ENCODE results near the gene SMG6. TPM values are rescaled to one million over a fixed set of nuclear protein-coding genes. Genes with fewer than 3 reads are reported as not detected.

SMG6 gene
- total and polyA plus RNA-seq, 2 of the 4 experiments (the other 2 are of a cell fraction) = 16.3 to 30.3 TPM

GRCh38 chr17:2025622-2026309 is 277.8 kb downstream of the SMG6 start:
- peak; percentile 57 for DNase-seq
- in situ Hi-C loops (cut with MboI; ENCODE audit: low sequenced_read_pairs) = loop anchor here (5.0 to 25.0 kb wide), 2 partner anchors 113 to 313 kb away; partner anchors contain the start of genes TLCD2 and WDR81
- Histone ChIP-seq H4K5ac (ENCODE audit: low read depth, low read length) (no peak overlapping the region), H3K4ac (ENCODE audit: low read depth, low read length) (no peak overlapping the region), H3K14ac (replicated peaks; ENCODE audit: low read depth, low read length) (no peak overlapping the region), H3K4me1 (ENCODE audit: control insufficient read depth, insufficient read depth, low read length) (peaks cover 1% of the 10 kb centered on the region; the same call in 1 of the 2 replicates), H3K9me1 (ENCODE audit: insufficient read depth, low read length) (no peaks in the 10 kb centered on the region), H3K56ac (ENCODE audit: extremely low read depth, insufficient read depth, low read length) (no peak overlapping the region), H2AK9ac (replicated peaks; ENCODE audit: low read depth, low read length, poor library complexity) (peak overlapping the region; percentile 17), H4K20me1 (ENCODE audit: insufficient read depth, low read length) (no peaks in the 10 kb centered on the region; the same call in 1 of the 2 replicates), H2BK15ac (ENCODE audit: low read depth, low read length) (no peak overlapping the region), H3K9me3 (ENCODE audit: control insufficient read depth, insufficient read depth, low read length) (no peaks in the 10 kb centered on the region), H3K23ac (ENCODE audit: low read depth, low read length) (no peak overlapping the region), H4K8ac (ENCODE audit: low read depth in 2 of 2, low read length in 2 of 2) (no peak overlapping the region), H4K91ac (ENCODE audit: insufficient read depth, low read depth, low read length) (no peak overlapping the region), H2BK120ac (ENCODE audit: low read depth, low read length) (no peak overlapping the region), H2BK20ac (ENCODE audit: low read depth, low read length) (no peak overlapping the region), H3K4me3 (ENCODE audit: insufficient read depth, low read depth, low read length) (peak overlapping the region; percentile 29), H3K27ac (ENCODE audit: insufficient read depth, low read length) (no peak overlapping the region), H2BK5ac (ENCODE audit: low read depth, low read length, poor library complexity, severe bottlenecking) (no peak overlapping the region), H3K79me1 (ENCODE audit: low read depth in 1 of 2, low read length in 2 of 2) (peaks cover under 1 to 8% of the 10 kb centered on the region in 2 experiments; a peak in 2 of 4 replicates), H3K9ac (ENCODE audit: low read depth, low read length) (no peak overlapping the region), H3K36me3 (ENCODE audit: control insufficient read depth, insufficient read depth, low read length) (no peaks in the 10 kb centered on the region), H2AK5ac (ENCODE audit: low read depth, low read length) (no peak overlapping the region), H3K18ac (ENCODE audit: low read depth, low read length) (no peak overlapping the region), H2AFZ (replicated peaks; ENCODE audit: low read length, poor library complexity) (peak overlapping the region; percentile 81), H3K27me3 (ENCODE audit: control insufficient read depth, insufficient read depth, low read length) (peaks cover 48% of the 10 kb centered on the region), H3K4me2 (ENCODE audit: low read depth, low read length) (peak overlapping the region; percentile 70)
- peak; percentile 43 for ATAC-seq (ENCODE audit: low read depth)
- POLR2A ChIA-PET (ENCODE audit: unreplicated experiment) = no interaction called here
- dilution Hi-C loops (cut with HindIII; ENCODE audit: low sequenced_read_pairs, unreplicated experiment) = no loop called here
- no TSS peak for BruUV-seq (replicated peaks)
- 0% methylated on average over 9 of the region's 55 CpGs; no CpG with 5 or more reads in 1 of the 2 experiments for WGBS, 2 experiments (ENCODE audit: extremely low coverage in 2 of 2, insufficient read length in 1 of 2)
- no peak for TF ChIP-seq BHLHE40 (IDR thresholded peaks at IDR 0.05; ENCODE audit: low read depth, low read length)
- peak; percentile 15; the same call in 1 of the 2 replicates for TF ChIP-seq MAZ (IDR thresholded peaks at IDR 0.05; ENCODE audit: borderline replicate concordance, low read depth, low read length)
- TF ChIP-seq CTCF (conservative IDR thresholded peaks at IDR 0.05; ENCODE audit: low read depth, low read length) = peak; percentile 82
- peak; percentile 83 for TF ChIP-seq RAD21 (IDR thresholded peaks at IDR 0.05; ENCODE audit: low read length)
- no peak for TF ChIP-seq USF2 (IDR thresholded peaks at IDR 0.05; ENCODE audit: low read depth, low read length)
- TF ChIP-seq RFX5 (IDR thresholded peaks at IDR 0.05; ENCODE audit: low read depth, low read length) = no peak
- no peak for TF ChIP-seq FOS (IDR thresholded peaks at IDR 0.05; ENCODE audit: low read depth, low read length)
- TF ChIP-seq SMC3 (IDR thresholded peaks at IDR 0.05; ENCODE audit: low read depth, low read length) = peak; percentile 88
- no peak for TF ChIP-seq CEBPB (IDR thresholded peaks at IDR 0.05; ENCODE audit: low read depth, low read length)
- intact Hi-C loops (cut with micrococcal nuclease) = loop anchor here (1.0 kb wide), 1 partner anchor 117 kb away; no protein-coding TSS in a partner anchor
- CTCF ChIA-PET = interaction anchor here (0.7 to 2.4 kb wide), 5 partner anchors 12 to 144 kb away, joined by 4 to 18 read pairs (median 5); no protein-coding TSS in a partner anchor
